HepG2 (cell line): Measurements from ENCODE around the gene TNP2. TPM values are rescaled to one million over a fixed set of nuclear protein-coding genes. Genes with fewer than 3 reads are reported as not detected.

Experiments
- AGO2 ChIP-seq: fragments of 200-400 bp; formaldehyde crosslinking; optimal IDR thresholded peaks from 2 replicates; pipeline ENCODE3; 2017; ENCODE audit warnings: mild to moderate bottlenecking, low read depth, low read length, moderate library complexity
- HNRNPLL ChIP-seq: fragments of 200-400 bp; formaldehyde crosslinking; IDR thresholded peaks from 2 replicates; pipeline ENCODE4 v1.6.1; 2017; ENCODE audit warnings: mild to moderate bottlenecking, low read depth, low read length; ENCODE audit not compliant: poor library complexity, severe bottlenecking
- MAF1 ChIP-seq: sonication (generic); formaldehyde crosslinking; IDR thresholded peaks from 2 replicates; pipeline ENCODE4 v1.5.0; 2020; ENCODE audit warnings: missing genetic modification reagents, borderline replicate concordance
- MXD1 ChIP-seq: sonication (generic); formaldehyde crosslinking; IDR thresholded peaks from 2 replicates; pipeline ENCODE4 v1.4.0; 2020; ENCODE audit warnings: mild to moderate bottlenecking, missing genetic modification reagents
- NBN ChIP-seq: fragments of 450-650 bp; conservative IDR thresholded peaks from 2 replicates; pipeline ENCODE4 v1.6.1; 2017
- PHF21A ChIP-seq: sonication (generic); formaldehyde crosslinking; IDR thresholded peaks from 2 replicates; pipeline ENCODE4 v1.5.0; 2020; ENCODE audit warnings: mild to moderate bottlenecking, missing genetic modification reagents
- POLR2AphosphoS2 ChIP-seq: IDR thresholded peaks from 2 replicates; pipeline ENCODE4 v1.6.1; 2011; ENCODE audit warnings: low read depth, low read length, improper control_type of control experiment
- RBM39 ChIP-seq: fragments of 200-400 bp; formaldehyde crosslinking; IDR thresholded peaks from one replicate; pipeline ENCODE4 v1.6.1; 2018; ENCODE audit warnings: antibody characterized with exemption, mild to moderate bottlenecking, low read depth, low read length; ENCODE audit not compliant: poor library complexity, severe bottlenecking
- SNAPC4 ChIP-seq: sonication (generic); formaldehyde crosslinking; IDR thresholded peaks from 2 replicates; pipeline ENCODE4 v1.4.0; 2020; ENCODE audit warnings: mild to moderate bottlenecking, missing genetic modification reagents
- SP140L ChIP-seq: sonication (generic); formaldehyde crosslinking; IDR thresholded peaks from 2 replicates; pipeline ENCODE4 v1.4.0; 2020; ENCODE audit warnings: missing genetic modification reagents, borderline replicate concordance
- SRF ChIP-seq: IDR thresholded peaks from 2 replicates; pipeline ENCODE4 v1.6.1; 2011; ENCODE audit warnings: mild to moderate bottlenecking, low read depth, low read length, moderate library complexity
- ZBTB10 ChIP-seq: sonication (generic); formaldehyde crosslinking; IDR thresholded peaks from 2 replicates; pipeline ENCODE4 v1.4.0; 2020; ENCODE audit warnings: missing genetic modification reagents, borderline replicate concordance
- ZNF703 ChIP-seq: sonication (generic); formaldehyde crosslinking; IDR thresholded peaks from 2 replicates; pipeline ENCODE4 v1.5.1; 2020; ENCODE audit warnings: missing genetic modification reagents, mild to moderate bottlenecking, moderate library complexity, borderline replicate concordance
- ZNF839 ChIP-seq: sonication (generic); formaldehyde crosslinking; IDR thresholded peaks from 2 replicates; pipeline ENCODE4 v1.4.0; 2020; ENCODE audit warnings: missing genetic modification reagents, mild to moderate bottlenecking, borderline replicate concordance
- ZNF879 ChIP-seq: sonication (generic); formaldehyde crosslinking; IDR thresholded peaks from 2 replicates; pipeline ENCODE4 v1.8.1; 2023; ENCODE audit warnings: missing genetic modification reagents
- polyA plus RNA-seq, 8 experiments: library from polyadenylated mRNA; depleted of rRNA in 3 of 8; stranded (reverse) in 7 of 8; unstranded in 1 of 8; fragments of >200 nt; fragmentation: Illumina TruSeq in 4 of 8; extraction: Trizol in 4 of 8; gene quantifications; 2 replicates each; pipeline versions ENCODE4 v1.2.1 to v1.2.3, GENCODE V29; 2011 to 2016; ENCODE audit warnings: low read depth in 4 of 8, missing spikeins in 1 of 8, mixed read lengths in 1 of 8; ENCODE audit not compliant: insufficient read depth in 1 of 8
- total RNA-seq, 5 experiments: library from RNA; depleted of rRNA; stranded (reverse); fragments of >200 nt; fragmentation: Illumina TruSeq; extraction: Trizol; gene quantifications; 2 replicates each; pipeline ENCODE4 v1.2.3, GENCODE V29; 2016; ENCODE audit warnings: low read depth in 1 of 5
- TF ChIP-seq, protein P1 (sequence below): sonication (generic); formaldehyde crosslinking; IDR thresholded peaks from 2 replicates; pipeline ENCODE4 v1.5.0; 2020; ENCODE audit warnings: mild to moderate bottlenecking, missing genetic modification reagents, moderate library complexity

TNP2 gene
- total and polyA plus RNA-seq, 2 of the 13 experiments (the other 11 are each of a cell fraction or from before 2014, with no cell fraction given): not detected

DNA sequence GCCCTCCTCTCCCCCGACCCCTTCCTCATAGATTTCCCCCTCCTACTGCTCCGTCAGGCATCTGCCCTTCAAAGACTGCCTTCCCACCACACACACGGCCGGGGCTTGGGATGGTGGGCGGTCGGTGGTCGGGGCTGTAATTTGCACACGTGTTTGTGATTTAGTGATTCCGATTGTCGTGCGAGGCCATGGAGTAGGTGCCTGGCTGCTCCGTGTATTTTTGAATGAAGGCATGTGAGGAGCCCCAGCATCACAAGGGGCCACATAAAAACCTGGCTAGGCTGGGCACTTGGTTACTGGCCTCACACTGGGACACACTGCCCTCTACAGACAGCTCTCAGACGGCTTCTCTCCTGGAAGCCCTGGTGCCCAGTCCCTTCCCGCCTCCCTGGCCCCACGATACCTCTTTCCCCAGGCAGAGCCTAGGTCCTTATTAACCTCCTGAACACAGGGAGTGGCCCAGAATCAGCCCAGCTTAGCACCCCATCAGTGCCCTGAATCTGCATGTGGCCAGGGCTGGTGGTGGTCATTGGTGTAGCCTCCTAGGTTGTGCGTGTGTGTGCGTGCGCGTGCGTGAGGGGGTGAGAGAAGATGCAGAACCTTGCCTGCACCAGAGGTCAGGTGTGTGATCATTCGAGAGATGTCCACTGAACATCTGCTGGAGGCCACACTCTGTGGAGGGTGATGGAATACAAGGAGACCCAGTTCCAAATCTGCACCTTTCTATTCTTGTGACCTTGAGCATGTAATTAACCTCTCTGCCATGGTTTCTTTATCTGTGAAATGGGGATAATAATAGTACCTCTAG, 11.8 kb downstream of the TNP2 start (continued):
- TF ChIP-seq, protein P1, sequence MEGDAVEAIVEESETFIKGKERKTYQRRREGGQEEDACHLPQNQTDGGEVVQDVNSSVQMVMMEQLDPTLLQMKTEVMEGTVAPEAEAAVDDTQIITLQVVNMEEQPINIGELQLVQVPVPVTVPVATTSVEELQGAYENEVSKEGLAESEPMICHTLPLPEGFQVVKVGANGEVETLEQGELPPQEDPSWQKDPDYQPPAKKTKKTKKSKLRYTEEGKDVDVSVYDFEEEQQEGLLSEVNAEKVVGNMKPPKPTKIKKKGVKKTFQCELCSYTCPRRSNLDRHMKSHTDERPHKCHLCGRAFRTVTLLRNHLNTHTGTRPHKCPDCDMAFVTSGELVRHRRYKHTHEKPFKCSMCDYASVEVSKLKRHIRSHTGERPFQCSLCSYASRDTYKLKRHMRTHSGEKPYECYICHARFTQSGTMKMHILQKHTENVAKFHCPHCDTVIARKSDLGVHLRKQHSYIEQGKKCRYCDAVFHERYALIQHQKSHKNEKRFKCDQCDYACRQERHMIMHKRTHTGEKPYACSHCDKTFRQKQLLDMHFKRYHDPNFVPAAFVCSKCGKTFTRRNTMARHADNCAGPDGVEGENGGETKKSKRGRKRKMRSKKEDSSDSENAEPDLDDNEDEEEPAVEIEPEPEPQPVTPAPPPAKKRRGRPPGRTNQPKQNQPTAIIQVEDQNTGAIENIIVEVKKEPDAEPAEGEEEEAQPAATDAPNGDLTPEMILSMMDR: peak; percentile 99
- no peak for TF ChIP-seq ZBTB10 (CRISPR knock-in tag)
- no peak for TF ChIP-seq HNRNPLL
- no peak for TF ChIP-seq RBM39
- peak; percentile 25 for TF ChIP-seq AGO2
- peak; percentile 82; the same call in 1 of the 2 replicates for TF ChIP-seq PHF21A (CRISPR knock-in tag)
- TF ChIP-seq ZNF703 (CRISPR knock-in tag): no peak
- TF ChIP-seq SRF: no peak
- no peak; the same call in 1 of the 2 replicates for TF ChIP-seq MXD1 (CRISPR knock-in tag)
- no peak for TF ChIP-seq NBN
- TF ChIP-seq SNAPC4 (CRISPR knock-in tag): no peak; the same call in 1 of the 2 replicates
- TF ChIP-seq ZNF839 (CRISPR knock-in tag): 0 out of 2 replicates have a peak, but pooled peaks have one; percentile 45
- no peak for TF ChIP-seq POLR2AphosphoS2
- TF ChIP-seq SP140L (CRISPR knock-in tag): no peak
- 0 out of 2 replicates have a peak, but pooled peaks have one; percentile 41 for TF ChIP-seq ZNF879 (CRISPR knock-in tag)
- 0 out of 2 replicates have a peak, but pooled peaks have one; percentile 69 for TF ChIP-seq MAF1
